HFF-Myc (cell line): ENCODE data around the gene PDZD11.
"Not testable (repeated sequence)": the region's sequence is repeated elsewhere in the genome, so short reads cannot be mapped to it uniquely, and the experiment has no call there.

Source experiments
- DNase-seq: peaks from one replicate; pipeline ENCODE4 v3.0.0-alpha.2; 2011; ENCODE audit warnings: low read depth; ENCODE audit errors: extremely low read depth
- H3K4me3 ChIP-seq: replicated peaks from 2 replicates; pipeline ENCODE4 v1.5.1; 2011; ENCODE audit warnings: low read depth, mild to moderate bottlenecking, control low read depth, low read length
- CTCF ChIP-seq: IDR thresholded peaks from 2 replicates; pipeline ENCODE4 v1.5.1; 2012; ENCODE audit warnings: mild to moderate bottlenecking, low read depth, low read length, control low read depth; ENCODE audit errors: missing control alignments

The PDZD11 gene, protein sequence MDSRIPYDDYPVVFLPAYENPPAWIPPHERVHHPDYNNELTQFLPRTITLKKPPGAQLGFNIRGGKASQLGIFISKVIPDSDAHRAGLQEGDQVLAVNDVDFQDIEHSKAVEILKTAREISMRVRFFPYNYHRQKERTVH

GRCh38 chrX:70289793-70290770 lies at the start of gene PDZD11, which contains the start of gene KIF4A:
Gene PDZD11 (minus strand): TSS chrX:70289927. CDS start chrX:70289341, 586 bp downstream.
Gene KIF4A (plus strand): TSS chrX:70290104. CDS start chrX:70290459, 355 bp downstream.
- peak; percentile 40 for DNase-seq
- no peak for TF ChIP-seq CTCF
- H3K4me3 ChIP-seq = peak within 1 kb of the TSS; percentile 64

- DNase-seq = no peak
- TF ChIP-seq CTCF = no peak
Measured at GRCh38 chrX:70338290-70338689, 48.6 kb upstream of the PDZD11 start.

DNA sequence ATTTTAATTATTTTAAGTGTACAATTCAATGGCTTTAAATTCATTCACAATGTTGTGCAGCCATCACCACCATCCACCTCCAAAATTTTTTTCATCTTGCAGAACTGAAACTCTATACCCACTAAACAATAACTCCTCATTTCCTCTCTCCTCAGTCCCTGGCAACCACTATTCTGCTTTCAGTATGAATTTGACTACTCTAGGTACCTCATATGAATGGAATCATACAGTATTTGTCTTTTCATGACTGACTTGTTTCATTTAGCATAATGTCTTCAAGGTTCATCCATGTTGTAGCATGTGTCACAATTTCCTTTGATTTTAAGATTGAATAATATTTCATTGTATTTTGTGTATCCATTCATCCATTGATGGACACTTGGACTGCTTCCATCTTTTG lies 47.0 kb upstream of the PDZD11 start:
- no peak for DNase-seq
- no peak for TF ChIP-seq CTCF
- H3K4me3 ChIP-seq = no peak overlapping the region

More at GRCh38 chrX:70338290-70338689, 48.6 kb upstream of the PDZD11 start:
- H3K4me3 ChIP-seq = no peak overlapping the region

GRCh38 chrX:70332600-70332999 lies 42.9 kb upstream of the PDZD11 start:
- DNase-seq = no peak
- H3K4me3 ChIP-seq = no peak overlapping the region
- peak; percentile 14 for TF ChIP-seq CTCF

- no peak for TF ChIP-seq CTCF
- DNase-seq = no peak
- H3K4me3 ChIP-seq = no peak overlapping the region
Measured at GRCh38 chrX:70331161-70331560, 41.4 kb upstream of the PDZD11 start.

DNA sequence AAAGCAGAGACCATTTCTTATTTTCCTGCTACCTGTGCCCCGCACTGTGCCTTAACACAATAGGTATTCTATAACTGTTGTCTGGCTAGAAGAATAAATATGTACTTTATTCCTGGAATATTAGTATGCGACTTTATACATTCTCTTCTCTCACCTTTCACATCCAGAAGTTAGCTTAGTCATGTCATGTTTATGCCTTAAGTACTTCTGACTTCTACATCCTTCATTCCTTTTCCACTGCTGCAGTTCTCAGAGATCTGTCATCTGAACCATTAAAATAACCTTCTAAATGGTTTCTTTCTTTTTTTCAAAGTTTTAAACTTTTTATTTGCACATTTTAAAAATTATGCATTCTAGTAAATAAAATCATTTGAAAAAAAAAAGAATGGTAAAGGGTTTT lies 34.6 kb upstream of the PDZD11 start:
- DNase-seq = no peak
- H3K4me3 ChIP-seq = no peak overlapping the region
- no peak for TF ChIP-seq CTCF

DNA sequence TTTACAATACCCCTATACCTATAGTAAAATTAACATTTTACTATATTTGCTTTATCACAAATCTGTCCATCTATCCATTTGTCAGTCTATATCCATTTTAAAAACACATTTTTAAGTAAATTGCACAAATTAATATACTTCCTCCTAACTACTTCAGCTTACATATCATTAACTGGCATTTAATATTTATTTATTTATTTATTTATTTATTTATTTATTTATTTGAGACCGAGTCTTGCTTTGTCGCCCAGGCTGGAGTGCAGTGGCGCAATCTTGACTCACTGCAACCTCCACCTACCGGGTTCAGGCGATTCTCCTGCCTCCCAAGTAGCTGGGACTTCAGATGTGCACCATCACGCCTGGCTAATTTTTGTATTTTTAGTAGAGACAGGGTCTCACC lies 33.9 kb upstream of the PDZD11 start:
- DNase-seq, H3K4me3 ChIP-seq: not testable (repeated sequence)
